ENCODE measurements around the gene ERC1. TPM values are rescaled to one million over a fixed set of nuclear protein-coding genes. Genes with fewer than 3 reads are reported as not detected.
A peak's percentile ranks its signal among the peaks of the same experiment; 100 is the strongest.

The ERC1 gene
- polyA plus RNA-seq, 10 donors, result 20.1 to 28.1 (median 24.1) TPM

- DNase-seq, result peak in 1 of 3 donors; percentile 39
Measured at GRCh38 chr12:1533602-1534304, 542.7 kb downstream of the ERC1 start.

- no peak for DNase-seq
Measured at GRCh38 chr12:1534748-1535147, 543.7 kb downstream of the ERC1 start.

GRCh38 chr12:1536817-1537216, 545.8 kb downstream of the ERC1 start:
- DNase-seq, result no peak

- no peak for DNase-seq
Measured at GRCh38 chr12:1539135-1539534, 548.1 kb downstream of the ERC1 start.

GRCh38 chr12:1540690-1541089, 549.7 kb downstream of the ERC1 start:
- DNase-seq, result no peak

GRCh38 chr12:1542599-1542998, 551.6 kb downstream of the ERC1 start:
- DNase-seq, result no peak

GRCh38 chr12:1544996-1545700, 554.1 kb downstream of the ERC1 start:
- DNase-seq, result peak in 1 of 3 donors; percentile 34

Other genes with a start within 250 kb of the ERC1 start
- gene WNK1, start 238.6 kb upstream of the ERC1 start, polyA plus RNA-seq (ENCODE audit: insufficient read length in 10 of 10), result 10 to 100 TPM; 57.4 to 88.3 (median 69.9) TPM
- gene RAD52, start 41.5 kb upstream of the ERC1 start, polyA plus RNA-seq (ENCODE audit: insufficient read length in 10 of 10), result 10 to 100 TPM; 10.9 to 33.2 (median 17.5) TPM

All from muscle of back (tissue), 11 donors.